GM18507 (cell line): ENCODE results near the gene GMEB2.

Experiments used
- DNase-seq: peaks from one replicate; pipeline ENCODE4 v3.0.0; 2011; ENCODE audit warnings: low read depth; ENCODE audit not compliant: insufficient read length; ENCODE audit errors: extremely low spot score
- FAIRE-seq: peaks from 2 replicates; lab custom pipeline; 2011; peaks lifted over from hg19 to GRCh38; lab: Jason Lieb, UNC

Gene GMEB2

DNA sequence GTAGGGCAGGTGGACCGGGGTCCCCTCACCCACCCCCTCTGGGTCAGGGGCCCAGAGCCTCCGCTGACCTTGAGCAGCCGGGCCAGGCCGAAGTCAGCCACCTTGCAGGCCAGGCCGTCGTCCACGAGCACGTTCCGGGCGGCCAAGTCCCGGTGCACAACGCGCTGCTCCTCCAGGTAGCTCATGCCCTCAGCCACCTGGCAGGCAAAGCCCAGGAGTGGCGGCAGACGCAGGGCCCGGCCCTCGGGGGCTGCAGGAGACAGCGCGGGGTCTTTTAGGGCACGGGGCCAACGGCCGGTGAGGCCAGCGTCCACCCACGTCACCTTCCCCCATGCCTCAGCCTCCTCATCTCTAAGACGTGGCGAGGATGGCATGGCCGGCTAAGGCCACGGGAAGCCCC lies 85.5 kb downstream of the GMEB2 start:
- FAIRE-seq (no peak), DNase-seq (no peak)

DNA sequence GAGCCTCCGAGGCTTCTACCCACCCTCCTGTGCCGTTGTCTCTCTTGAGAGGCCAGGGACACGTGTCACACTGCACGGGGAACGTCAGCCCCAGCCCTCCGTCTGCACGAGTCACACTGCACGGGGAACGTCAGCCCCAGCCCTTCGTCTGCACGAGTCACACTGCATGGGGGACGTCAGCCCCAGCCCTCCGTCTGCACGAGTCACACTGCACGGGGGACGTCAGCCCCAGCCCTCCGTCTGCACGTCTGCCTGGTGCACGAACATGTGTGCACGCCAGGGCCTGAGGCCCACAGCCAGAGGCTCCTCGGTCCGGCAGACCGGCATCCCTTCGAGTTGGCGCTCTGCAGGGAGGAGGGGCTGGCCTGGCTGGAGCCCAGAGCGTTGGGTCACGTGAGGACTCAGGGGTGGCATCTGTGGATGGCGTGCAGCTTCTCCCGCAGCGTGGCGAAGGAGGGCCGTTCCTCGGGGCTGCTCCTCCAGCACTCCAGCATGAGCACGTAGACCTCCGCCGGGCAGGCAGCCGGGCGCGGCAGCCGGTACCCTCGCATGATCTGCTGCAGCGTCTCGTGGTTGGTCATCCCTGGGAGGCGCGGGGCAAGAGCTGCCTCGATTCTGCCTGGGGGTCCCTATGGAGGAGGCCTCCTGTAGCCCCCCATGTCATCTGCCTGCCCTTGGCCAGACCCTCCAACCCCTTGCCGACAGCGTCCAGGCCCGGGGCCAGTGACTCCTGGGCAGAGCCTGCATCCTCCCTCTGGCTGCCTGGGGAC lies 86.3 kb downstream of the GMEB2 start:
- DNase-seq (no peak), FAIRE-seq (no peak)

DNA sequence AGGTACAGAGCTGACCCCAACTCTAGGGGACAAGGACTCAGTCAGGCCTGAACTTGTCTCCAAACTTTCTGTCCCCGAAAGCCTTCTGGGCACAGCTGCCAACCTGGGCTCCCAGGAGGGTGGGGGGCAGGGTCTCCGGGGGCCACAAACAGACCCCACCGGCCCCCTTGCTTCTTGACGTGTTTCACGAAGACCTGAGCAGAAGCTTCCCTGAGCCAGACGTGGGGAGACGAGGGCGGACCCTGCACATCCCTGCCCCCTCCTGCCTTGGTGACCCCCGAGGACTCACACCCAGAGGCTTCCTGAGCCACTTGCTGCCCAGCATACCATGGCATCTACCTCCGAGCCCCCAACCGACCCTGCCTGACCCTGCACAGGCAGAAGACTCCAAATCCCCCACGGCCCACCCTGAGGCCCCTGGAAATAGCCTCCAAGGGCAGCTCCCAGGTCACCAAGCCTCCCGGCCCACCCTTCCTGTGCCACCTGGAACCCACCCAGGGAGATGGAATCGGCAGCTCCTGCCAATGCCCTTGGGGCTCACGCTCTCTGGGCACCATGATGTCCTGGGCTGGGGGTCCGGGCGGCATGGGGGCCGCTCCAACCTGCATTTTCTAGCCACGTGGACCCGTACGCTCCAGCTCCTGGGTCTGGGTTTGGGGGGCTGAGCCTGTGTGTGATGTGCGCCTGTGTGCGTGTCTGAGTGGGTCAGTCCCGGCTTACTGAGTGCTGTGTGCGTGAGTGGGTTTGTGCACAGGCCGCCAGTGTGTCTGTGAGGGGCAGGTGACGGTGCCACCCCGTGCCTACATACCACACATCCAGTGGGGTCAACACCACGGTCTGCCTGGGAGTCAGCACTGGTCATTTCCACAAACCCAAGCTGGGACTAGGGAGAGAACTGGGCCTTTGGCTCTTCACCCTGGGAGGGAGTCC lies 87.2 kb downstream of the GMEB2 start:
- FAIRE-seq, result no peak
- no peak for DNase-seq

DNA sequence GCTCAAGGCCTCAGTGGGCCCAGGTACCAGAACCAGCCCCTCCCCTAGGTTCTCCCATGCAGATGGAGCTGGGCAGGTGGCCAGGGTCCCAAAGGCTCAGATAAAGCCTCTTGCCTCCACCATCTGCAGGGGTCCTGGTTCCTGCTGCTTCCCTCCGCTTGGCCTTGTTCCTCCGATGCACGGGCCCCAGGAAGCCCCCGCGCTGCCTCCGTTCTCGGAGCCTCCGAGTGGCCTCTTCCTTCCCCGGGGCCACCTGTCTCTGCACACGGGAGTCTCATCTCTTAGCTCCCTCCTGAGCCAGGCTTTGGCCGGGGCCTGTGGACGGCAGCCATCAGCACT lies 87.8 kb downstream of the GMEB2 start:
- FAIRE-seq (no peak), DNase-seq (no peak)

DNA sequence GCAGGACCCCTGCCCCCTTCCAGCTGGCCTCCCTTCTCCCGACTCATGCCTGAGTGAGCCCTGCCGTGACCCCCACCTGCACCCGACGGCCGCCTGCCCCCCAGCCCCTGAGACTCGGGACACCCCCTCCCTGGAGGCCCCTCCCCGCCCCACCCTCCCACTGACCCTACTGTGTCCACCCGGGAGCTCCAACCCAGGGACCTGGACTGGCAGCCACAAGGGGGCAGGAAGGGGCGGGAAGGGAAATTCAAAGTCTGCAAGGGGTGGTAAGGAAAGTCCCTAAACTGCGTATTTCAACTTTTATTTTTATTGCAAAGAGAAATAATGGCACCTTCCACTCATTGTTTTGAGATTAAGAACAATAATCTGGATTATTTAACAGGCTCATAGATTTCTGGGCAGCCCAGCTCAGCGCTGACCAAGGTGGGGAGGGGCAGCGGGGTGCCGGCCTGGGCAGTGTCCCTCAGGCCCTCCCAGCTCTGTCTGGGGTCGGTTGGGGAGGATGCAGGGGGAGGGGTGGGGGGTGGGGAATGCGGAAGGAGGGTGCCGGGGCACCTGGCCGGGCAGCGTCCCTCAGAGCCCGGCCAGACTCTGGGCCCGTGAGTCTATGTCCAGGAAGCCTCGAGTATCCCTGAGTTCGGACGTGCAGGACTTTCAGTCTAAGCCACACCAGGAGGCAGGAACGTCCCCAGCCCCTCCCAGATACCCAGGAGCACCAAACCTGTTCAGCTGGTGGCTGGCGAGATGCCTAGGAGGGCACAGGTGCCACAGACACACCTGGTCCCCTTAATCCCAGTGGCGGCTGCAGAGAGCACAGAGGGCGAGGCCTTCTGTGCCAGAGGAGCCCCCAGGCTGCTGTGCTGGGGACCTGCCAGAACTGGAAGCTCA lies 88.5 kb downstream of the GMEB2 start:
- DNase-seq (no peak), FAIRE-seq (peak; percentile 33)
